Gastrocnemius medialis (tissue), 4 donors: ENCODE measurements around the gene OSMR.

ENCODE experiments used
- CTCF ChIP-seq, 5 experiments: fragments of 450-650 bp in 3 of 5; fragments of 200-600 bp in 2 of 5; sonication (generic) in 2 of 5; IDR thresholded peaks in 4 of 5; conservative IDR thresholded peaks in 1 of 5; 1 replicate in 4 of 5; 2 replicates in 1 of 5; pipeline ENCODE4 v1.5.1; 2016 to 2019; ENCODE audit warnings: antibody characterized with exemption in 5 of 5, mild to moderate bottlenecking in 3 of 5, moderate library complexity in 3 of 5
- POLR2A ChIP-seq, 2 donors: fragments of 450-650 bp; IDR thresholded peaks; one replicate each; pipeline ENCODE4 v1.6.1; 2017; ENCODE audit warnings: antibody characterized with exemption in 2 of 2, mild to moderate bottlenecking in 2 of 2, moderate library complexity in 2 of 2

- TF ChIP-seq POLR2A (IDR thresholded peaks at IDR 0.05) (no peak), CTCF (IDR thresholded peaks at IDR 0.05 in 4 of 5, conservative IDR thresholded peaks at IDR 0.05 in 1 of 5) (peak in 2 of 5 experiments; percentile 33 to 50)
Measured at GRCh38 chr5:38831909-38832308, 13.9 kb upstream of the OSMR start.
